CD4-positive, alpha-beta memory T cell (primary cell): Measurements from ENCODE around the gene COLEC12. TPM values are rescaled to one million over a fixed set of nuclear protein-coding genes. Genes with fewer than 3 reads are reported as not detected.

ENCODE experiments used
- CTCF ChIA-PET: fragments of 350-600 bp; sonication (Branson Sonifier 250); formaldehyde crosslinking; loops from one replicate; lab custom pipeline; 2021; ENCODE audit warnings: inconsistent platforms; ENCODE audit not compliant: partially characterized antibody; lab: Charles Lee
- POLR2A ChIA-PET: fragments of 350-600 bp; sonication (Branson Sonifier 250); formaldehyde crosslinking; loops from one replicate; lab custom pipeline; 2021; ENCODE audit not compliant: partially characterized antibody; lab: Charles Lee
- DNase-seq, 5 donors: peaks; one replicate each; pipeline versions ENCODE4 v3.0.0 to v3.0.0-alpha.2; 2020 to 2022; ENCODE audit warnings: mixed read lengths in 1 of 5
- H3K27ac ChIP-seq: one replicate; pipeline ENCODE4 v1.7.0; 2013; ENCODE audit warnings: low read depth, low read length
- H3K27me3 ChIP-seq: 2 replicates; pipeline ENCODE4 v1.7.0; 2013; ENCODE audit warnings: mild to moderate bottlenecking, low read length, moderate library complexity; ENCODE audit not compliant: insufficient read depth
- H3K36me3 ChIP-seq: 2 replicates; pipeline ENCODE4 v1.7.0; 2013; ENCODE audit warnings: mild to moderate bottlenecking, low read length, moderate library complexity; ENCODE audit not compliant: insufficient read depth
- H3K4me1 ChIP-seq: 2 replicates; pipeline ENCODE4 v1.7.0; 2013; ENCODE audit warnings: mild to moderate bottlenecking, low read length, moderate library complexity; ENCODE audit not compliant: insufficient read depth
- H3K4me3 ChIP-seq, 2 donors: one replicate each; pipeline ENCODE4 v1.7.0; 2013; ENCODE audit warnings: low read length in 2 of 2, mild to moderate bottlenecking in 1 of 2
- H3K9me3 ChIP-seq, 2 donors: one replicate each; pipeline ENCODE4 v1.7.0; 2013; ENCODE audit warnings: low read length in 2 of 2, control low read depth in 1 of 2; ENCODE audit not compliant: control insufficient read depth in 1 of 2
- H3K27ac Mint-ChIP-seq, 7 donors: one replicate each; pipeline ENCODE4 v1.8.0; 2020 to 2021; ENCODE audit warnings: mixed read lengths in 7 of 7, mild to moderate bottlenecking in 6 of 7, inconsistent platforms in 3 of 7, moderate library complexity in 3 of 7
- H3K27me3 Mint-ChIP-seq, 2 donors: one replicate each; pipeline ENCODE4 v1.8.0; 2020 to 2021; ENCODE audit warnings: mixed read lengths in 2 of 2
- H3K36me3 Mint-ChIP-seq, 2 donors: one replicate each; pipeline ENCODE4 v1.8.0; 2020 to 2021; ENCODE audit warnings: mixed read lengths in 2 of 2, inconsistent platforms in 1 of 2, mild to moderate bottlenecking in 1 of 2
- H3K4me1 Mint-ChIP-seq, 4 donors: one replicate each; pipeline ENCODE4 v1.8.0; 2020 to 2021; ENCODE audit warnings: mixed read lengths in 4 of 4, mild to moderate bottlenecking in 1 of 4
- H3K4me3 Mint-ChIP-seq, 8 donors: one replicate each; pipeline ENCODE4 v1.8.0; 2020 to 2021; ENCODE audit warnings: mixed read lengths in 8 of 8, mild to moderate bottlenecking in 7 of 8, moderate library complexity in 6 of 8, inconsistent platforms in 3 of 8
- H3K9me3 Mint-ChIP-seq, 8 donors: one replicate each; pipeline ENCODE4 v1.8.0; 2020 to 2021; ENCODE audit warnings: mixed read lengths in 8 of 8, mild to moderate bottlenecking in 5 of 8, inconsistent platforms in 3 of 8, moderate library complexity in 1 of 8
- intact Hi-C: fragments of 100-400 bp; cut with micrococcal nuclease; formaldehyde crosslinking; loops from one replicate; pipeline ENCODE4 v1.15.1; 2023
- polyA plus RNA-seq, 2 donors: library from polyadenylated mRNA; unstranded; fragments of 300-500 nt; fragmentation: Illumina TruSeq; gene quantifications; one replicate each; pipeline ENCODE4 v1.2.3, GENCODE V29; 2021
- total RNA-seq, 2 experiments: library from RNA; stranded (reverse); gene quantifications; one replicate each; pipeline ENCODE4 v1.2.3, GENCODE V29; 2021

The COLEC12 gene
- total and polyA plus RNA-seq, 4 experiments from 2014 or later = 0.17 to 0.28 TPM; not detected in 2

- CTCF ChIA-PET = no interaction called here
- no peaks in the 10 kb centered on the region for H3K9me3 ChIP-seq
- Mint-ChIP-seq H3K36me3 (no peaks in the 10 kb centered on the region), H3K27ac (no peak overlapping the region), H3K27me3 (peaks cover 2 to 5% of the 10 kb centered on the region in 2 donors), H3K9me3 (peaks cover 0 to 1% (median 0%) of the 10 kb centered on the region in 8 donors), H3K4me1 (no peaks in the 10 kb centered on the region), H3K4me3 (no peak overlapping the region)
- no peak for DNase-seq
- no peak overlapping the region for H3K4me3 ChIP-seq
- no peaks in the 10 kb centered on the region for H3K27me3 ChIP-seq
- intact Hi-C loops = no loop called here
- no peak overlapping the region for H3K27ac ChIP-seq
- no peaks in the 10 kb centered on the region for H3K36me3 ChIP-seq
- POLR2A ChIA-PET = no interaction called here
- H3K4me1 ChIP-seq = no peaks in the 10 kb centered on the region
Measured at GRCh38 chr18:424071-424661, 76.3 kb downstream of the COLEC12 start.

- Mint-ChIP-seq H3K4me1 (no peaks in the 10 kb centered on the region), H3K9me3 (peaks cover 0 to 2% (median 0%) of the 10 kb centered on the region in 8 donors), H3K27ac (no peak overlapping the region), H3K4me3 (no peak overlapping the region), H3K36me3 (no peaks in the 10 kb centered on the region), H3K27me3 (peaks cover 2 to 5% of the 10 kb centered on the region in 2 donors)
- Histone ChIP-seq H3K9me3 (no peaks in the 10 kb centered on the region), H3K27ac (no peak overlapping the region), H3K36me3 (no peaks in the 10 kb centered on the region), H3K4me1 (no peaks in the 10 kb centered on the region), H3K27me3 (no peaks in the 10 kb centered on the region), H3K4me3 (no peak overlapping the region)
- ChIA-PET POLR2A (no interaction called here), CTCF (no interaction called here)
- DNase-seq = no peak
- intact Hi-C loops = no loop called here
Measured at GRCh38 chr18:422966-423365, 77.5 kb downstream of the COLEC12 start.

DNA sequence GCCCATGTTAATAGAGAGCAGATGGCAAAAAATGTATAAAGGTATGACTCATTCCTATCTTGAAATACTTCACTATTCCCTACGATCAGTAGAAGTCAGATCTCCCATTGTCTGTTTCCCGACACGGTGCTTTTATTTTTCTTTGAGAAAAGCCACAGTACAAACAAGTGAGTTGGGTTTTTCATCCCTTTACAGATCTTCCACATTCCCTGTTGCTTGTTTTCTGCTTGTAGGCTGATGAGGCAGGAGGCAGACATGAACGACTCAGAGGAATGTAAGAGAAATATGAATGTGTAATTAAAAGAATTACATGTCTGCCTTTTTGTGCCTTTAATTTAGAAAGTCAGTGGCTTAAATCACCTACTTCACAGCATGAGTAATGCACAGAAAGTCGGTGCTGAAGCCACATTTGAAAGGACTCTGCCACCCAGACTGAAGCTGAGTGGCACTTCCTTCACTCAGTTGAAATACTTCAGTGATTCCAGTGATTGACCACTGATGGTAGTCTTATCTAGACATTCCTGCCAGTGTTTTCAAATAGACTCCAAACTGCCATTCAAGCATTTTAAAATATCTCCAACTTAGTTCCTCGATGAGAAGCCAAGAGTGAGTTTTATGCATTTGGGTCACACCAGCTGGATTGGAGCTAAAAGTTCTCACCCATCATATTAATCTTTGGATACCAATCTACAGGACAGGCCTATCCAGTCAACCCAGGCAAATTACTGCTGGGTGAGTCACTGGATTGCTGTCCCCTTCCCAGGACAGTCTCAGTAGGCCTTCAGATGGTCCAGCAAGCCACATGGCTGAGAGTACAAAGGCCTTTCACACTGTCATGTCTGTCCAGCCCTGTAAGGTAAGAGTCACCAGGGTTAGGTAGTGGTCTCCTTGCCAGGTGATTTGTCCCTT is 79.0 kb downstream of the COLEC12 start:
- POLR2A ChIA-PET = no interaction called here
- Mint-ChIP-seq H3K9me3 (peaks cover 0 to 2% (median 0%) of the 10 kb centered on the region in 8 donors), H3K27me3 (peaks cover 2 to 5% of the 10 kb centered on the region in 2 donors), H3K4me3 (no peak overlapping the region), H3K4me1 (no peaks in the 10 kb centered on the region), H3K36me3 (no peaks in the 10 kb centered on the region), H3K27ac (no peak overlapping the region)
- no peaks in the 10 kb centered on the region for H3K4me1 ChIP-seq
- no peaks in the 10 kb centered on the region for H3K27me3 ChIP-seq
- no peaks in the 10 kb centered on the region for H3K36me3 ChIP-seq
- intact Hi-C loops = no loop called here
- CTCF ChIA-PET = no interaction called here
- no peak overlapping the region for H3K4me3 ChIP-seq
- no peak overlapping the region for H3K27ac ChIP-seq
- DNase-seq = no peak
- no peaks in the 10 kb centered on the region for H3K9me3 ChIP-seq

DNA sequence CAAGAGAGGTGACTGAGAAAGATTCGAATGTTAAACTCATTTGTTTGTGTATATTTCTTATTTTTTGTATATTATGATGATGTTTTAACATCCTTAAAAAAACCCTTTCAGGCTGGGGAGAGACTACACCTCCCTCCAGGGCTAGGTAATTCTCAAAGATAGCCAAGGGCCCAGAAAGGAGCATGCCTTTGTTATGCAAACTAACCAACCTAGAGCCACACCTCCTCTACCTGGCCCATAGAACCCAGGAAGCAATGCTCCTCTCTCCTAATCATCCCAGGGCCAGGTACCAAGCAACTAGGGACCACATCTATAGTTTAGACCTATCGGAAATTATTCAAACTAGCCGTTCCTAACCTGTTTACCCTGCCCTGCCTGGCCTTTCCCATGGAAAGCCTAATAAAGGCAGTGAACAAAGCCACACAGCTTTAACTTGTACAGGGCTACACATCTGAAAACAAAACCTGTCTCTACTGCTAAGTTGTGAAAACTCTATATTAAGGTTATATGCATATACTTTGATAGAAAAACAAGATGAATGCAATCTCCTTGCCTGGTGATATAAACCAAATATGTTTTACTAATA is 79.7 kb downstream of the COLEC12 start:
- DNase-seq = no peak
- Mint-ChIP-seq H3K9me3 (peaks cover 0 to 2% (median 0%) of the 10 kb centered on the region in 8 donors), H3K27me3 (peaks cover 2 to 5% of the 10 kb centered on the region in 2 donors), H3K4me1 (no peaks in the 10 kb centered on the region), H3K4me3 (no peak overlapping the region), H3K36me3 (no peaks in the 10 kb centered on the region), H3K27ac (no peak overlapping the region)
- H3K27ac ChIP-seq = no peak overlapping the region
- no peaks in the 10 kb centered on the region for H3K4me1 ChIP-seq
- H3K27me3 ChIP-seq = no peaks in the 10 kb centered on the region
- H3K36me3 ChIP-seq = no peaks in the 10 kb centered on the region
- intact Hi-C loops = no loop called here
- ChIA-PET POLR2A (no interaction called here), CTCF (no interaction called here)
- no peaks in the 10 kb centered on the region for H3K9me3 ChIP-seq
- H3K4me3 ChIP-seq = no peak overlapping the region

GRCh38 chr18:419541-420175 is 80.8 kb downstream of the COLEC12 start:
- Histone ChIP-seq H3K36me3 (no peaks in the 10 kb centered on the region), H3K27me3 (no peaks in the 10 kb centered on the region), H3K4me3 (no peak overlapping the region), H3K4me1 (no peaks in the 10 kb centered on the region), H3K9me3 (no peaks in the 10 kb centered on the region), H3K27ac (no peak overlapping the region)
- intact Hi-C loops = no loop called here
- H3K4me3 Mint-ChIP-seq = no peak overlapping the region
- H3K9me3 Mint-ChIP-seq = peaks cover 0 to 2% (median 0%) of the 10 kb centered on the region in 8 donors
- POLR2A ChIA-PET = no interaction called here
- CTCF ChIA-PET = no interaction called here
- H3K27me3 Mint-ChIP-seq = peaks cover 2 to 4% of the 10 kb centered on the region in 2 donors
- H3K27ac Mint-ChIP-seq = no peak overlapping the region
- H3K36me3 Mint-ChIP-seq = no peaks in the 10 kb centered on the region
- no peaks in the 10 kb centered on the region for H3K4me1 Mint-ChIP-seq
- DNase-seq = no peak

DNA sequence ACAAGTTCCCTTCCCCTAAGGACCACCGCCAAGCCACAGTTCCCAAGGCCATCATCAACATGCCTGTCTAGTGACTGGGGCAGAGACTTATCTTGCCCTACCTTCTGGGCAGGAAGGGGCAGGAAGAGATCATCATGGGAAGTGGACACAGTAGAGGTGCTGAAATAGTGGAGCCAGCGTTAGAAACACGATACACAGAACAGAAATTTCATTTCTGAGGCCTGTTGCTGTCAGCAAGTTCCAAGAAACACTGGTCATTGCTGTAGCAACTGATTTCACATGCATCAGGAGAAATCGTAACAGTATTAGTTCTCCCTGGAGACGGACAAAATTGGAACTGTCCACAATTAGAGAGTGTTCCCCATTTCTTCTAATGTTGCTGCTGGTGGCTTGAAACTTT is 83.0 kb downstream of the COLEC12 start:
- H3K4me1 ChIP-seq = no peaks in the 10 kb centered on the region
- H3K4me1 Mint-ChIP-seq = no peaks in the 10 kb centered on the region
- peaks cover 0 to 3% of the 10 kb centered on the region in 2 donors for H3K27me3 Mint-ChIP-seq
- H3K36me3 Mint-ChIP-seq = no peaks in the 10 kb centered on the region
- no peak for DNase-seq
- no peak overlapping the region for H3K27ac Mint-ChIP-seq
- POLR2A ChIA-PET = no interaction called here
- no peaks in the 10 kb centered on the region for H3K27me3 ChIP-seq
- no peaks in the 10 kb centered on the region for H3K9me3 ChIP-seq
- H3K4me3 Mint-ChIP-seq = no peak overlapping the region
- no peak overlapping the region for H3K4me3 ChIP-seq
- H3K9me3 Mint-ChIP-seq = peaks cover 0 to 2% (median 0%) of the 10 kb centered on the region in 8 donors
- no peak overlapping the region for H3K27ac ChIP-seq
- H3K36me3 ChIP-seq = no peaks in the 10 kb centered on the region
- intact Hi-C loops = no loop called here
- CTCF ChIA-PET = no interaction called here

GRCh38 chr18:416930-417329 is 83.6 kb downstream of the COLEC12 start:
- Mint-ChIP-seq H3K27ac (no peak overlapping the region), H3K36me3 (no peaks in the 10 kb centered on the region), H3K27me3 (peaks cover 0 to 3% of the 10 kb centered on the region in 2 donors), H3K9me3 (peaks cover 0 to 2% (median under 1%) of the 10 kb centered on the region in 8 donors), H3K4me3 (no peak overlapping the region), H3K4me1 (no peaks in the 10 kb centered on the region)
- intact Hi-C loops = no loop called here
- CTCF ChIA-PET = no interaction called here
- Histone ChIP-seq H3K4me1 (no peaks in the 10 kb centered on the region), H3K9me3 (no peaks in the 10 kb centered on the region), H3K27me3 (no peaks in the 10 kb centered on the region), H3K27ac (no peak overlapping the region), H3K4me3 (no peak overlapping the region), H3K36me3 (no peaks in the 10 kb centered on the region)
- DNase-seq = no peak
- POLR2A ChIA-PET = no interaction called here
